ENCODE measurements around the gene MED13.

Gene MED13

DNA sequence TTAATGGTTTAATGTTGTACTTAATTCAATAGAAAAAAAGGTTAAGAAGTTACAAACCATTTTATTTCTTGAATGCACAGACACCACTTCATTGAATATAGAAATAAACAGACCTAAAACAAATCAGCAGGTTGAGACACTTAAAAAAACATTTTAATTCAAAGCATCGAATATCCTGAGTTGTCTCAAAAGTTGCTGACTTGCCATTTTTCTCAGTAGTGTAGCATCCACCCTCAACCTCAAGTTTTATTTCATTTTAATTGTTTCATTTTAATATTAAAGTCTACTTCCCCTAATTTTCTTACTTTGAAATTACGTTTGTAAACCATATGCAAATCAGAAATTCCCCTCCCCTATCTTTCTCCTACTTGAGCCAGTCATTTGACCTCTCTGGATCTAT lies 5.8 kb upstream of the MED13 start:
- DNase-seq (ENCODE audit: low spot score): no peak
- TF ChIP-seq, protein P1, sequence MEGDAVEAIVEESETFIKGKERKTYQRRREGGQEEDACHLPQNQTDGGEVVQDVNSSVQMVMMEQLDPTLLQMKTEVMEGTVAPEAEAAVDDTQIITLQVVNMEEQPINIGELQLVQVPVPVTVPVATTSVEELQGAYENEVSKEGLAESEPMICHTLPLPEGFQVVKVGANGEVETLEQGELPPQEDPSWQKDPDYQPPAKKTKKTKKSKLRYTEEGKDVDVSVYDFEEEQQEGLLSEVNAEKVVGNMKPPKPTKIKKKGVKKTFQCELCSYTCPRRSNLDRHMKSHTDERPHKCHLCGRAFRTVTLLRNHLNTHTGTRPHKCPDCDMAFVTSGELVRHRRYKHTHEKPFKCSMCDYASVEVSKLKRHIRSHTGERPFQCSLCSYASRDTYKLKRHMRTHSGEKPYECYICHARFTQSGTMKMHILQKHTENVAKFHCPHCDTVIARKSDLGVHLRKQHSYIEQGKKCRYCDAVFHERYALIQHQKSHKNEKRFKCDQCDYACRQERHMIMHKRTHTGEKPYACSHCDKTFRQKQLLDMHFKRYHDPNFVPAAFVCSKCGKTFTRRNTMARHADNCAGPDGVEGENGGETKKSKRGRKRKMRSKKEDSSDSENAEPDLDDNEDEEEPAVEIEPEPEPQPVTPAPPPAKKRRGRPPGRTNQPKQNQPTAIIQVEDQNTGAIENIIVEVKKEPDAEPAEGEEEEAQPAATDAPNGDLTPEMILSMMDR (conservative IDR thresholded peaks at IDR 0.05; ENCODE audit: low read depth): no peak
- ChIA-PET CTCF (no interaction called here), POLR2A (ENCODE audit: low non-redundant PET) (no interaction called here)
- H3K27ac ChIP-seq: no peak overlapping the region

DNA sequence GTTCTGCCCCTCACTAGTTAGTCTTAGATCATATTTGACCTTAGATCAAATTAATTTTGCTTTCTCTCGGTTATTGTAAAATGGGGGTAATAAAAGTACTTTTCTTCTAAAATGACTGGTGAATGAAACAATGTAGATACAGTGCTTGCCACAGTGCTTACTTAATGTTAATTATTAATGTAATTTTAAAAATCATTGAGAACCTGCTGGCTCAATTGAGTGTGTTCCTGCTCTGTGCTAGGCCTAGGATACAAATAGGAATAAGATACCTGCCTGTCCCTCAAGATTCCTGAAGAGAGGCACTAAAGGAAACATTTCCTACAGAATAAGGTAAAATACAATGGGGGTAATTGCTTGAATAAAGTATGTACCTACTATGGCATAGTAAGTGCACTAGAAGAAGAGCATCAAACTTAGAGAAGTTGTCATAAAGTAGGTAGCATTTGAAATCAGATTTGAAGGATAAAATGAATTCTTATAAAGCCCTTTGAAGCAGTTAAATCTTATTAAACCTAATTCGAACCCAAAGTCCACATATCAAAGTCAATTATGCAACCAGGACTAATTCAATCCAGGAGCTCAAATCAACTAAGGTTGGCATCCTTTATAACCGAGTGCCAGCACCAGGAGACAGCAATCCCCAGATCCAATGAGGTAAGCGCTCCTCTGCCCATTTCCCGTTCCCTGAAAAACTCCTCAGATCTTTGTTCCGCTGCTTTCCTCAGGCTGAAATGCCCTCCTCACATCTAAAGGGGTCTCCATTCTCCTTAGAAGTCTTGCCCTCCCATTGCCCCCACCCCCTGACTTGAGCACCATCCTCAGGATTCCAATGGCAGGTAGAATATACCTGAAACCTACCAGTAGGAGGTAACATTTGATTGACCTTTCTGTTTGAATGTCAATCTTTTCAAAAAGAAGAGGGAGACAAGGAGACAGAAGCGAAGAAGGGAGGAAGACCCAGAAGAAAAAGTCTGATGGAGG lies 2.4 kb upstream of the MED13 start:
- ChIA-PET CTCF (no interaction called here), POLR2A (ENCODE audit: low non-redundant PET) (no interaction called here)
- TF ChIP-seq, protein P1 (conservative IDR thresholded peaks at IDR 0.05; ENCODE audit: low read depth): no peak
- no peak overlapping the region for H3K27ac ChIP-seq
- DNase-seq (ENCODE audit: low spot score): no peak

DNA sequence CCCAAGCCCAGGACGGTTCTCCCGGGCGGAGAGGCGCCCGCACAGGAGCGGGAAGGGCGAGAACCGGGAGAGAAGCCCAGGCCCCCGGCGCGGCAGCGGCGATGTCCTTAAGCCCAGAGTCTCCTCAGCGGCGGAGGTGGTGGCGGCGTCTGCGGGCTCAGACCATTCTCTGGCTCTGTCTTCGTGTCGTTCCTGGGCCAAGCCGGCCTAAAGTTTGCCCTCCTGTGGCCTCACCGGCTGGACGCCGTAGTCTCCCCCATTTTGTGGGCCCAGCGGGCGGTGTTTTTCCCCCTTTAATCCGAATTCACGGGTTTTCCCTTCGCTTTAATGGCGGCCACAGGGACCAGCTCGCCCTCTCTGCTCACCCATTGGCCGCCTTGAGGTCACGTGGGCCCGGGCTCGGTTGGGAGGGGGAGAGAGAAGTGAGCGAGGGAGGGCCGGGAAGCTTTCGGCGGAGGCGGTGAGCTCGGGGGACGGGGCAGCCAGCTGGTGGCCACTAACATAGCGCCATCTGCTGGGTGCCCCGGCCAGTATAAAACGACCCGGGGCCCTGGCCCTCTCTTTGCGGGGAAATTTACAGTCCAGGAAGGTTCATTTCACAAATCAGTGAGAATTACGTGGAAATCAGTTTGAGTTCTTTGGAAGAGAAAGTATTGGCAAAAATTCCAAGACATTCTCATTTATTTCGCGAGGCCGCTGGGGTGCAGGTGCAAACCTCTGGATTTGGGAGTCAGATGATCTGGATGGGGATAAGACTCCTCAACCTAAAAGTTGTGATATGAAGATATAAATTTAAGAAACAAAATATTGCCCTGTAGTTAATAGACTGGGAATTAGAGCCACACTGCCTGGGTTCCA lies 762 bp upstream of the MED13 start:
- peak; percentile 99 for DNase-seq (ENCODE audit: low spot score)
- TF ChIP-seq, protein P1 (conservative IDR thresholded peaks at IDR 0.05; ENCODE audit: low read depth): peak; percentile 96
- ChIA-PET POLR2A (ENCODE audit: low non-redundant PET) (interaction anchor here (0.6 to 0.9 kb wide), 3 partner anchors 12 to 38 kb away, joined by 3 to 4 read pairs (median 4); no protein-coding TSS in a partner anchor), CTCF (interaction anchor here (0.7 to 0.9 kb wide), 5 partner anchors 12 to 1413 kb away, joined by 3 read pairs; no protein-coding TSS in a partner anchor)
- peak overlapping the region; percentile 93 for H3K27ac ChIP-seq

DNA sequence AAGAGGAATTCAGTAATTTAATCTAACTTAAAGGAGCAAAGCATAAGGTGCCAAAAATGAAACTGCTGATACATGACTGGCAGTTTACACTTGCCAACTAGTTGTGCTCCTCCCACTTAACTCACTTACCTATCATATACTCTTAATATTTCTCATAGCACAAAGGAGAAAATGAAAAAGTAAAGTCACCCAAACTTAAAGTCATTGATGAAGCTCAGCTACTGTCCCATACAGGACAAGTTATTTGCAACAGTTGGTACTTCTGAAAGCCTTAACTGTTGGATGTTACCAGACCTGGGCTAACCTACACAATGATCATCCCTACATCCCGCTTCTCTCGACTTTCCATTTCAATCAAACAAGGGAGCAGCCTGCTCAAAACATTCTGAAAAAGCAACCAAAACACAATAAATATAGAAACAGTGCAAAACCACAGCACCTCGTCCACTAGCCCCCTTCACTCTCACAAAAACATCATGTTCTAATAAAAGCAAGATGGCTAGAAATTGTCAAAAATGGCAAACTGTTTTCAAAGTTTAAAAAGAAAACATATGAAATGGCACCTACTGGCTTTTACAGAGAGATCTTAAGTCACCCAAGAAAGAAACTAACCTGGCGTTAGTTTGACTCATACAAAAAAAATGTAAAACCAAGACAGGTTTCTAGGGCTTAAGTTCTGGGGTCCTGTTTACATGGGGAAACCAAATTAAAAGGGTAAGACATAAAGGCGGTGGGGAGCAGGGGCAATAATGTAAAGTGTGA lies 868 bp downstream of the MED13 start:
- POLR2A ChIA-PET (ENCODE audit: low non-redundant PET): interaction anchor here (0.6 kb wide), 1 partner anchor 25 kb away, joined by 13 read pairs; no protein-coding TSS in a partner anchor

DNA sequence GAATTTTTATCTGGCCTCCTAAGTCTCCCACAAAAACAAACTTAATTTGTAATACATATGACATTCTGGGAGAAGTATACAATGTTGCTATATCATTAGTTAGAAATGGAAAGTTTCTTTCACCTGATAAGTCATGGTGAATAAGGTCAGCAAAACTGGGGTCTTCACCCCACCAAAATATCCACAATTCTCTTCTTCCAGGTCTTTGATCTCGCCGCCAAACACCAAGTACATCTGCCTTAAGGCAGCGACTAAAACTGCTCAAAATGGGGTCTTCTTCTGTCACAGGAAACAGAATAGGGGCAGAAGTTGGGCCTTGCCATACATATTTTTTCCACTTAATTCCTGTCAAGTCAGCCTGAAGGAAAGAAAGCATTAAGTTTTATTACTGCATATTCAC lies 2.1 kb downstream of the MED13 start:
- TF ChIP-seq, protein P1 (conservative IDR thresholded peaks at IDR 0.05; ENCODE audit: low read depth): no peak
- DNase-seq (ENCODE audit: low spot score): no peak
- POLR2A ChIA-PET (ENCODE audit: low non-redundant PET): no interaction called here
- no peak overlapping the region for H3K27ac ChIP-seq
- CTCF ChIA-PET: no interaction called here

More for the DNA sequence above, 868 bp downstream of the MED13 start:
- TF ChIP-seq, protein P1 (conservative IDR thresholded peaks at IDR 0.05; ENCODE audit: low read depth): no peak
- H3K27ac ChIP-seq: peak overlapping the region; percentile 93
- DNase-seq (ENCODE audit: low spot score): peak; percentile 46
- CTCF ChIA-PET: no interaction called here

All from RWPE1 (cell line).